Adrenal gland (tissue), 5 donors: ENCODE measurements around the gene PRRC2B.

Source experiments
- CTCF ChIP-seq, 6 experiments: fragments of 450-650 bp in 4 of 6; fragments of 200-600 bp in 2 of 6; sonication (generic) in 1 of 6; IDR thresholded peaks; 1 replicate in 5 of 6; 2 replicates in 1 of 6; pipeline versions ENCODE4 v1.5.1 to v1.8.0; 2016 to 2021; ENCODE audit warnings: antibody characterized with exemption in 6 of 6, mild to moderate bottlenecking in 2 of 6, moderate library complexity in 1 of 6
- POLR2A ChIP-seq, 2 donors: fragments of 450-650 bp; IDR thresholded peaks; one replicate each; pipeline ENCODE4 v1.6.1; 2017; ENCODE audit warnings: antibody characterized with exemption in 2 of 2, mild to moderate bottlenecking in 2 of 2, moderate library complexity in 1 of 2
- donor health status: DM: no; HTN: no; CAD: no.

GRCh38 chr9:131478911-131479310 is 85.0 kb downstream of the PRRC2B start:
- TF ChIP-seq CTCF (IDR thresholded peaks at IDR 0.05) (no peak), POLR2A (IDR thresholded peaks at IDR 0.05) (no peak)
